HG02588 (cell line): ENCODE measurements around the gene ZNF282.

Source experiments
- ATAC-seq: cut with Tn5 transposase; IDR thresholded peaks from one replicate; pipeline ENCODE4 v1.9.1; 2021; ENCODE audit warnings: mild to moderate bottlenecking, moderate library complexity; ENCODE audit not compliant: unreplicated experiment

The ZNF282 gene

DNA sequence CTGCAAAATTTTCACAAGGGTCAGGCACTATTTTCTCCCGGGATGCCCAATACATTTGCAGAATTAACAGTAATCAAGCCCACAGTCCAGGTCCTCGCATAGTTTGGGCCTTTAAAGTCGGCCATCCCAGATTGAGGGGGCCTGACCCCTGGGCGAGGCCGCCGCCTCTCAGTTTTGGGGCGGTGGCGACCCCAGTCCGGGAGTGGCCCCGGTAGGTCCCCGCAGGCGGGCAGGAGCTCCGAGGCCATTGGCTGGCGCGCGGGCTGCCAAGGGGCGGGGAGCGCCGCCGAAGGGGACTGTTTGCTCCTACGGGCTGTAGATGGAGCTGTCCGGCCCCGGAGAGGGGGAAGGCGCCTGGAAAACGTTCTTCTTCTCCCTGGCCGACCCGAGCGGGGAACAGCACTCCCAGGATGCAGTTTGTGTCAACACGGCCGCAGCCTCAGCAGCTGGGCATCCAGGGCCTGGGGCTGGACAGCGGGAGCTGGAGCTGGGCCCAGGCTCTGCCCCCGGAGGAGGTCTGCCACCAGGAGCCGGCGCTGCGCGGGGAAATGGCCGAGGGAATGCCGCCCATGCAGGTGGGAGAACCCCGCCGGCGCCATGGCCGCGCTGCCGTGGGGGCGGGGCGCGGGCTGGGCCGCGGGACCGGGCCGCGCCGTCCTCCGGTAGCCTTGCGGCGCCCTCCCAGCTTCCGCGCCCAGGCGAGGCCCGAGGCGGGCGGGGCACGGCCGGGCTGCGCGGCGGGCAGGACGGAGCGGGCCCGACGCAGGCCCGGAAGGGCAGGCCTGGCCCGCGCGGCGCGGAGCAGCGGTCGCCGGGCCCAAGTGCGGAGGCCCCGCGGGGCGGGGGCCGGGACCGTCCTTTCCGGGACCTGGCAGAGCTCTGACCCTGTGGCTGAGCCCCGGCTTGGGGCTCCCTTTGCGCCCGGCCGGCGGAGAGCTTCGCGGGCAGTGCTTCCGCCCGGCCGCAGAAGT is at the start of gene ZNF282:
Gene ZNF282, plus strand, starts transcription at position 367 of the 971 bp plus-strand sequence. Its CDS starts 44 bp downstream, at position 411.
- ATAC-seq = peak; percentile 91

DNA sequence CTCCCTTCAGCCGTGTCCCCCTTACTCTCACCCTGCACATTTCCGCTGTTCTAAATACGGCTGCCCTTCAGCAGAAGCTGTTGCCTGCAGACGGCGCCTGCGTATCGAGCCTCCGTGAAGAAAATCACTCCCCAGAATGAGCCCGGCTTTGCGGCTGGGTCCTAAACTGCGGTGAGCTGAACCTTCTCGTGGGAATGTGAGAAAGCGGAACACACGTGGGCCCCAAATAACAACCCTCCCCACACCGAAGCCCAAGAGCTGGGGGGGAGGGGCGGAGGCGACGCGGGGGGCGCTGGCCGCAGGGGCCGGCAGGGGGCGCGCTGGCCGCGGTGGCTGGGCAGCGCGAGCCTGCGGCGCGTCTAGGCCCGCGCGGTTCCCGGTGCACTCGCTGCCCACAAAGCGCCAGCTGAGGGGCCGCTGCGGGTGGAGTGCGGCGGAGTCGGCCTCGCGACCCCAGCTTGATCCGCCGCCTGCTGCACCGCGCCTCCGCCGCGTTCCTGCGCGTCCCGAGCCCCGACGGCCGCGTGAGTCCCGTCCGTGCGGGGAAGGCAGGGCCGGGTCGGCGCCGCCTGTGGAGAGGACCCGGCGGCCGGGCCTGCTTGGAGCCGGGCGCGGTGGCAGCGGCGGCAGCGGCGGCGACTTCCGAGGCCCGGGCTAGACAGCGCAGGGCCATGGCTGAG is 48.1 kb upstream of the ZNF282 start, which contains the start of gene ZNF398:
Gene ZNF398, plus strand, starts transcription at position 382 of the 680 bp plus-strand sequence. Its CDS starts 290 bp downstream, at position 672.
- ATAC-seq = peak; percentile 73

DNA sequence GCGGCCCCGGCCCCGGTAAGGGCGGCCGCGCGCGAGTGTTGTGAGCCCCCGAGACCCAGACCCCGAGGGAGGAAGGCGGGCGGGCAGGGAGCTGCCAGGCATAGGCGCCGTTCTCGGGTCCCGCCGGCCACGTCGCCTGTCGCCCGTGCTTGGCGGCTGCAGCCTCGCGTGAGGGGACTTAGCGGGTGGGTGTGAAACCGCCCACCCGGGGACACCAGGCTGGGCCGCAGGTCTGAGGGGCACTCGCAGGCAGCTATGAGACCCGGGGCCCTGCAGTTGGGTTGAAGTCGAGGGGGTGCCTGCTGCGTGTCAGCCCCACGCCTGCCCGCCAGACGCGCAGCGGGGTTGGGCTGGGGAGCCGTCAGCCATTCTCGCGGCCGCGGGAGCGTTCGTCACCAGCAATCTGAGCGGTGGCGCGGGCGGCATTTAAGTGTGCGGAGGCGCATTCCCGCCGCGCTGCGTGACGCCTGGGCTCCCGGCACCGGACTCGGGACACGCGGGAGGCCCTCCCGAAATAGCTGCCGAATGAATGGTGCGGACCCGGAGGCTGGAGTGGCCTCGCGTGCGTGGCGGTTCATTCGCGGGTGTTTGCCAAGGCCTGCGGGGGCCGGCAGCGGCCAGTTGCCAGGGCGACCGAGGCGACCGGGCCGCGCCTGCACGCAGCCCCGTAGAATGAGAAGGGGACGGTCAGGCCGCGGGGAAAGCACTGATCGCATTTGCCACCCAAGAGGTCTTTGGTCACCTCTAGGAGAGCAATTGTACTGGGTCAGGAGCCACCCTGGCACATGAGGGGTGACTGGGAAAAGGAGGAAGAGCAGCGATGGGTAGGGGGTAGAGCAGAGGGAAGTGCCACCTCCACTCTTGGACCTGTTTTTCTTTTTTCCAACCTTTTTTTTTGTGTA is 47.3 kb upstream of the ZNF282 start:
- ATAC-seq = peak; percentile 38

DNA sequence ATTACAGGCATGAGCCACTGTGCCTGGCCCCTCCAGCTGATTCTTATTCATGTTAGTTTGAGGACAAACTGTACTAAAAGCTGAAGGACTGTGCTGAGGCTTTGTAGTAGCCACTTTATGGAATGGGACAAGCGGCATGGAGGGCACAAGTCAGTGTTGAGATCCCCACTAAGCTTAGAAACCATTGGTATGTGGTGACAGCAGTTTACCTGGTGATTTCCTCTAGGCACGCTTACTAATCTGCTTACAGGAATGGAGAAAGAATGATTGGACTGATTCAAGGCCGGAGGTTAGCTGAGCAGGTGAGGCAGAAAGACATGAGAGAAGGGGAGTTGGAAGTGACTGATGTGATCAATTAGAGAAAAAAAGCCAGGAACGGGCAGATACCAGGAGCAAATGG is 44.4 kb upstream of the ZNF282 start:
- no peak for ATAC-seq

DNA sequence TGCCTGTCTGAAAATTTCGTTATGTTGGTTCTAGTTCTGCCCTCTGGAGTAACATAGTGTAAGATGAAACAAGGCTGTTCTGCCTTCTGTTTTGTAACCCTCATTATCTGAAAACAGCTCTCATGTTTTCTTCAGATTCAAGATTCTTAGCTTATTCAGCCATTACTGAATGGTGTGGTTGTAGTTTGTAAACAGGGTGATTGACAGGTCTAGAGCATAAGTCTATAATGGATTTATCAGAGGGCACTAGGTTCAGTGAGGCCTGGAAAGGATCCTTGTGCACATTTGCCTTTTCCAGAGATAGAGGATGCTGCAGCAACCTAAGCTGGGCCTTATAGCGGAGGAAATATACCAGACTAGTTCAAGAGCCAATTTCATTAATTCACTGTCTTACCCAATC is 42.0 kb upstream of the ZNF282 start:
- ATAC-seq = no peak

DNA sequence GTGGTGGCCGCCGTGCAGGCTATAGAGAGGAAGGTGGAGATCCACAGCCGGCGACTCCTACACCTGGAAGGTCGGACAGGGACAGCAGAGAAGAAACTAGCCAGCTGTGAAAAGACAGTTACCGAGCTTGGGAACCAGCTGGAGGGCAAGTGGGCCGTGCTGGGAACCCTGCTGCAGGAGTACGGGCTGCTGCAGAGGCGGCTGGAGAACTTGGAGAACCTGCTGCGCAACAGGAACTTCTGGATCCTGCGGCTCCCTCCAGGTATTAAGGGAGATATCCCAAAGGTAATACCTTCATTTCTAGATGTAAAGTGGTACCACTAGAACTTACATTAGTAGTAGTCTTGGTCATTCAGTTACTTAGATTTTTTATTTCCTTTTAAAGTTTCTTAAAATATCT is 41.3 kb upstream of the ZNF282 start:
- ATAC-seq = no peak

DNA sequence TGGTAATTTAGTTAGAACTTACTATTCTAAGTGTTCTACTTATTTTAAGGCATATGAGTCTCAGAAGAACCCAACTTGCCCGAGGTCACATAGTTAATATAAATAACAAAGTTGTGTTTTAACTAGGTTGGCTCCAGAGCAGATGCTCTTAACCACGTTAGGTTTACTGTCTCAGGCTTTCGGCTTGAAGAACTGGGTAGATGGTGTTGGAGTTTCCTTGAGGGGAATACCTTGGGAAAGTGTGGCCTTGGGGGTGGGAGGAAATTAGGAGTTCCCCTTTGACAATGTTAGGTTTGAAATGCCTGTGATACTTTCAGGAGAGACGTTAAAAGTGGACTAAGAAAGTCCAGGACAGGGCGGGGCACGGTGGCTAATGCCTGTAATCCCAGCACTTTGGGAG is 38.4 kb upstream of the ZNF282 start:
- no peak for ATAC-seq

DNA sequence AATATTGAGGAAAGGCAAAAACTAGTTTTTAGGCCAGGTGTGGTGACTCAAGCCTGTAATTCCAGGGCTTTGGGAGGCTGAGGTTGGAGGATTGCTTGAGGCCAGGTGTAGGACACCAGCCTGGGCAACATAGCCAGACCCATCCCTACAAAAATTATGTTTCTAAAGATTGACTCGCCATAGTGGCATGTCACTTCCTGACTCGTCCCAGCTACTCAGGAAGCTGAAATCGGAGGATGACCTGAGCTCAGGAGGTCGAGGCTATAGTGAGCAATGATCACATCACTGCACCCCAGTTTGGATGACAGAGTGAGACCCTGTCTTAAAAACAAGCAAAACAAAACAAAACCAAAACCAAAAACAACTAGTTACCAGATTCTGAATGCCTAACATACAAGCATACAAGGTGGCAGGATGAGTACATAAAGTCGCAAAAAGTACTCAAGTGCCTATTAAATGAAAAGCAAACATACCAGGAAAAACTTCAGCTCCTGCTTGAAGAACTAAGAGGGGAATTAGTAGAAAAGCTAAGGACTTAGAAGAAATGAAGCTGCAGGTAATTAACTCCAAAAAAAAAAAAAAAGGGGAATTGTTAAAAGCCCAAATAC is 34.0 kb upstream of the ZNF282 start:
- ATAC-seq = no peak

DNA sequence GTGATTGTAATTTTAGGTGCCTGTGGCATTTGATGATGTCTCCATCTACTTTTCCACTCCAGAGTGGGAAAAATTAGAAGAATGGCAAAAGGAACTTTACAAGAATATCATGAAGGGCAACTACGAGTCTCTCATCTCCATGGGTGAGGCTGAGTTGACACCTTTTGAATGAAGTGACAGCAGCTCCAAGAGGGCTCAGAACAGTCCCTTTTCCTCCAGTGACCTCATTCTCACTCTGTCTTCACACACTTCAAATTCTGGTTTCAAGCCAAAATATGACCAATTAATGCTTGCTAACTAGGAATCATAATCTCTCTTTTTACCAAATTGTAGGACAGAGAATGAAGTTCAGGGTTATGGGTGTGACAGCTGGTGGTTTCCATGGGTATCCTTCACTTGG is 29.2 kb upstream of the ZNF282 start:
- no peak for ATAC-seq

DNA sequence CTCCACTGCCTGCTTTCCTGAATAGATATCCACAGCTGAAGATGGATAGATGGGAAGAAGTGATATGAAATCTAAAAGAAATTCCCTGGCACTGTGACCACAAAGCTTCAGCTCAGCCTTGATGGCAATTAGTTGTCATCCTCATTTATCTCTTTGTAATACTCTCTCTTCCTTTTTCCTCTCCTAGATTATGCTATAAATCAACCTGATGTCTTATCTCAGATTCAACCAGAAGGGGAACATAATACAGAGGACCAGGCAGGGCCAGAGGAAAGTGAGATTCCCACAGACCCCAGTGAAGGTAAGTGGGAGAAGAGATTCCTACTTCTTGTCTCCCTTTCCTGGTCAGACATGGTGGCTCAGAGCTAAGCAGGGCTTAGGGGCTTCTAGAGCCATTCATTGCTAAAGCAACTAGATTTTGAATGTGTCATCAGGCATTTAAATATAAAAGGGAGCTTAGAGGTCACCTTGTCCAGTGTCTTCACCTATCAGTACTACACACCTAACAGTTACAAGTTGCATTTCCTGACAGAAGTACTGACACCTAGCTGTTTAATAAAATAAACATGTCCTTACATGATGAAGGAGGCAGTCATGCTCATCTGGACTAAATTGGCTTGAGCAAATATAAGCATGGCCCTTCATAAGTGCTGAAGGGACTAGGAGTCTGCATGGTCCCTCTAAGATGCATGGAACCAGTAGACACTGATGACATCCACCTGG is 28.6 kb upstream of the ZNF282 start:
- no peak for ATAC-seq

DNA sequence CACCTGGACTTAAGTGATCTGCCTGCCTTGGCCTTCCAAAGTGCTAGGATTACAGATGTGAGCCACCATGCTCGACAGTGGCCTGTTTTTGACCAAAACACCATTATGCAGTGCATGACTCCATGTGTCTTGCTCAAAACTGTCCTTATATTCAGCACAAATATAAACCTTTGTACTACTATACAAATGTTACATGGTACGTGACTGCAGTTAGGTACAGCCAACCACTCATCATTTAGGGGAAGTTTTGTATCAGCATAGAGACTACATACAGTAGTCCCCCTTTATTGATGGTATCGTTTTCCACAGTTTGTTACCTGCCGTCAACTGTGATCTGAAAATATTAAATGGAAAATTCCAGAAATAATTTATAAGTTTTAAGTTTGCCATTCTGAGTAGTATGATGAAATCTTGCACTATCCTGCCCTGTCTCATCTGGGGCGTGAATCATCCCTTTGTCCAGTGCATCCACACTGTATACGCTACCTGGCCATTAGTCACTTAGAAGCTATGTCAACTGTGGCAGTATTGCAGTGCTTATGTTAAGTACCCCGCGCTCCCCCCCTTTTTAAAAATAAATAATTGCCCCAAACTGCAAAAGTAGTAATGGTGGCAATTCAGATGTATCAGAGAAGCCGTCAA is 23.3 kb upstream of the ZNF282 start:
- no peak for ATAC-seq

DNA sequence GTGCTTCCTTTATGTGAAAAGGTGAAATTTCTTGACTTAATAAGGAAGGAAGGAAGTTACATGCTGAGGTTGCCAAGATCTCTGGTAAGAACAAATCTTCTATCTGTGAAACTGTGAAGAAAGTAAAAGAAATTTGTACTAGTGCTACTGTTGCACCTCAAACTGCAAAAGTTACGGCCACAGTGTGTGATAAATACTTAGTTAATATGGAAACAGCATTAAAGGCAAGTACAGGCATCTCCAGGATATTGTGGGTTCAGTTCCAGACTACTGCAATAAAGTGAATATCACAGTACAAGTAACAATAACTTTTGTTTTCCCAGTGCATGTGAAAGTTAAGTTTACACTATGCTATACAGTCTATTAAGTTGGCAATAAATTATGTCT is 22.8 kb upstream of the ZNF282 start:
- ATAC-seq = no peak

DNA sequence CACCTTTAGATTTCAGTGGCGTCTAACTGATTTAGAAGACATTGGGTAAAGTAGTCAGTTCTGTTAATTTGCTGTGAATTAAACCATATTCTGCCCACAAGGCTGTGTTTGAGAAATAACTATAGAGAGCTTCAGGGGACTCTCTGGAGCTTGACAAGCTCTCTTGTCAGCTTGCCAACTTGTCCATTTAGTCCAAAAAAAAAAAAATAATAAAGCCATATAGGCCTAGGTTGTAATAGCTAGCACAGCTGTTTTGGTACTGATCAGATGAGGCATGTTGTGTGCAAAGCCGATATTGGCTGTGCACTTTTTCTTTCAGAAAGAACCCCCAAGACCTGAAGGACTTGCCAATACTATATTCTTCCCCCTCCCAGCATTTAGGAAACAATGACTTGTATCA is 20.2 kb upstream of the ZNF282 start:
- ATAC-seq = no peak

DNA sequence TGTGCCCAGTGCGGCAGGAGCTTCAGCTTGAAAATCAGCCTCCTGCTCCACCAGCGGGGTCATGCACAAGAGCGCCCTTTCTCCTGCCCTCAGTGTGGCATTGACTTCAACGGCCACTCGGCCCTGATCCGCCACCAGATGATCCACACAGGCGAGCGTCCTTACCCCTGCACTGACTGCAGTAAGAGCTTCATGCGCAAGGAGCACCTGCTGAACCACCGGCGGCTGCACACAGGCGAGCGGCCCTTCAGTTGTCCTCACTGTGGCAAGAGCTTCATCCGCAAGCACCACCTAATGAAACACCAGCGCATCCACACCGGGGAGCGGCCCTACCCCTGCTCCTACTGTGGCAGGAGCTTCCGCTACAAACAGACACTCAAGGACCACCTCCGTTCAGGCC is 16.1 kb upstream of the ZNF282 start:
- ATAC-seq = no peak

DNA sequence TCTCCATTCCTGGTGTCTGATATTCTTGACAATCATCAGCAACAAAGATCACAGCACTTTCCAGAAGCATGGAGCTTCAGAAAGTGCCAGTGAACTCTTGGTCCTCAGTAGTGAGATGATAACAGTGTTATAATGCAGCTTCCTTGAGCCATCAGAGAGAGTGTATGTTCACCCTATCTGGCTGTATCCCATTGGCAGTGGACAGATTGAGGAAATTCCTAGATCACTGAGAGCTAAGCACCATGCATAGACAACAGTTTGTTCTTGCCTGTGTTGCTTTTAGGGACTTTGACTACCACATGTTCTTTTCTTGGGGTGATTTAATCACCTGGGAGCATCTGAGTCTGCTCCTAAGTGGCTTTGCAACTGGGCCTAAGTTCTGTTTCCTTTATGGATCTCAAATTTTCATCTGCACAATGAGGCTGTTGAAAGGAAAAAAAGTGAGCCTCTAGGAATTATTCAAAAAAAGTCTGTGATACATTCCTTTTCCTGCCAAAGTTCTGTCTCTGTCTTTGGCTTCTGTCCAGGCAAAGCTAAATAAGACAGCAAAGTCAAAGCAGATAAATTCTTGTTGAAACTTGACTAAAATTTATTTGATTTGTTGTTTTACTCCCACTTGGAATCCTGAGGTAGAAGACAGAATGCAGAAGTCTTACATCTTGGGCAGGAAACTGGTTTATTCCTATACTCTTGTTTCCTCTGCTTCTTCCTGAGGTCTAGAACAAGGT is 14.5 kb upstream of the ZNF282 start:
- no peak for ATAC-seq

DNA sequence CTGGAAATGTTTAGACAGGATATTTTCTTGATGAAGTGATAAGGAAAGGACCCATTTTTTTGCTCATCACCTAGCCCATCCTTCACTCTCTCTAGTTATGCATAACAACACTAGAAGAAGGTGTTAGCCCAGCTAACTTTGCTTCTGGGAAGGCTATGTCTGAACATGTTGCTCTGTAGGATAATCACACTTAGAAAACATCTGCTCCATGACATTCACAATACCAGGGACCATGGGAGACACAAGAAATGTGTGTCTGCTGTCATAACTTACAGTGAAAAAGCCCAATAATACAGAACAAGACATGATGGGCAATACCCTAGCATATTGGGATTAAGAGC is 13.9 kb upstream of the ZNF282 start:
- no peak for ATAC-seq

DNA sequence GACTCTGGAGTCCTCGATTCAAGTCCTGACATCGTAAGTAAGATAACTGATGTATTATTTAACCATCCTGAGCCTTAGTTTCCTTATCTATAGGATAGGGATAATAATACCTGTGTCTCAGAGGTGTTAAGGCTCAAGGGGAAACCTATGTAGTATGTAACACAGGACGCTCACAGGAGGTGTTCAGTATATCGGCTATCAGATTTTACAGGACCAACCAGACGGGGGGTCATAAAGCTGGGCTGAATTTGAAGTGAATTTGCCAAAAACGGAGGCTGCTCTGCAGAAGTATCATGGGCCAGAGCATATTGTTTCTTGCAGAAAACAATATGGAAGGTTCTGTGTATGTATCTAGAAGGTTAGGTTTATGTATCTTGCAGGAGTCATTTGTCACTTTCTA is 11.1 kb upstream of the ZNF282 start:
- ATAC-seq = no peak

DNA sequence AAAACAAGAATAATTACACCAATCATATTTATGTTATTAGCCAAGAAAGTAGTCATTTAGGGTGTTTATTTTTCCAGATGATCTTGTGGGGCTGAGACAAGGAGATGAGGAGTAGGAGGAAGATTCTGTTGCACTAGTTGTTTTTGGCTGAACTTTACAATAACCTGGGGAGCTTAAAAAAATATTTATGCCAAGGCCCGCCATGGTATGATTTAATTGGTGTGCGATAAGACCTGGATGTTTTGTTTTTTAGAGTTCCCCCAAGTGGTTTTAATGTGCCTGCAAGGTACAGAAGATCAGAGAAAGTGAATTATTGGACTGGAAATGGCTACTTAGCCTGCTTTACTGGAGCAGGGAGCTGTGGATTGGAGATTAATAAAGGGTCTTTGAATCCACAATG is 7.1 kb upstream of the ZNF282 start:
- no peak for ATAC-seq
